Suppressor macrophage (primary cell): Measurements from ENCODE around the gene UTP18.
"Not testable (repeated sequence)": the region's sequence is repeated elsewhere in the genome, so short reads cannot be mapped to it uniquely, and the experiment has no call there.

Source experiments
- DNase-seq, 4 experiments: peaks; one replicate each; pipeline ENCODE4 v3.0.0-alpha.2; 2020 to 2022

UTP18 gene

DNA sequence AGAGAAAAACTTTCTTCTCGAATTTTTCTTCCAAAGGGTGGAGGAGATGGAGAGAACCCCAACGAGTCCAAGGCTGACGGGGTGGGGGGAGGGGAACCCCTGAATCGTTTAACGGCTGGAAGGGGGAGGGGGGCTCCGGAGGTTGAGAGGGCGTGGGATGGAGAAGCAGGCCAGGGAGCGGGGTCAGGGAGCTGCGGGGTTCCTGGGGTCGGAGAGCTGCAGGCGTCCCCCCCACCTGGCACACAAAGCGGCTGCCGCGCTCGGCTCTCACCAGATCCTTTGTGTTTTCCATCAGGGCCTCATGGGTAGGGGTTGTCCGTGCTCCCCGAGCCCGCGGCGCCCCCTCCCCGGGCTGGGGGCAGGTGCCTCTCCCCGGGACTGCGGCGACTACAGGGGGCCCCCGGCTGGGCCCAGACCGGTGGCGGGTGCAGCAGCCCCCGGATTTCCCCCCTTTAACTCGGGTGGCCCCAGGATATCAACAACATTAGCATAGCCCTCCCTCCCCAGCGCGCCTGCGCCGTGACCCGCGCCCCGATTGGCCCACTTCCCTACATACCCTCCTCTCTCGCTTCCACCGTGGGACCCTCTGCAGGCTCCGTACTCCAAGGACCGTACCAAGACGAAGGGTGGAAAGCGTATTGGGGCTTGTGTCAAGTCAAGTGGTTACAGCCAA, 646 bp upstream of the UTP18 start, which contains the start of gene MBTD1:
MBTD1 (minus strand) TSS at position 486 of the 673 bp plus-strand sequence. CDS start 34,888 bp downstream, outside the sequence.
- peak; percentile 93 to 98 (median 97) for DNase-seq

DNA sequence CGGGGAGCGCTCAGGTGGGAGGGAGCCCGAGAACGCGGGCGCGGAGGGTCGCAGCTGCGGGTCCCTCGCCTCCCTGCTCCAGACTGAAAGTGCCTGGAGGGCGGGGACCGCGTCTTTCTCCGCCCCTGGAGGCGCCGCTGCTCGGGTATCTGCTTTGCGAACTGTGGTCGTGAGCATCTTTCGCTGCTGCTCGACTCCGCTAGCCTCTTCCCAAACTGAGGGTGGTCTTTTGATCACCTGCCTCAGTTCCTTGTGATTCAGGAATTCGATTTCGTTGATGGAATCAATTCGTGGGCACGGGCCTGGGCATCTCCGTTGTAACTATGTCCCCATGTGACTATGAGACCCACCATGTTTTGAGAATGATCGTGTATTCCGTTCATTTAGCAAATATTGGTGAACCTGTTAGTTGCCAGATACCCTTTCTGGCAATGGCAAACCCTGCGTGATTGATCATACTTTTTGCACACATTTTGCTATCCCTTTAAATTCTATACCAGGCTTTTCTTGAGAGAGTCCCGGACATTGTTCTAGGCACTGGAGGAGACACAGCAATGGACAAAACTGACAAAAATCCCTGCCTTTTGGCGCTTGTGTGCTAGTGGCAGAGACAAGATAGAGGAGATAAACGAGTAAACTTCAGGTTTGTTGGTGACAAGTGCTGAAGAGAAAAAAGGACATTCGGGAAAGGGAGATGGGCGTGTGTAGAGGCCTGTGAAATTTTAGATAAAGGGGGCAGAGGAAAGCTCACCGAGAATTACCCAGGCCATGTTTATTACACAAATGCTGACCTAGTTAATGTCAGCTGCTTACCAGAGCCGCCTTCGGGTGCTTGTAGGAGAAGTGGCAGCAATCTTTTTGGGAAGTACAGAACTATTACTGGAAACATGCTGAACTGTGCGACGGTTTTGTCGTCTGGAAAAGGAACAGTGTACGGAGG, 948 bp downstream of the UTP18 start:
- peak; percentile 85 to 94 (median 90) for DNase-seq

DNA sequence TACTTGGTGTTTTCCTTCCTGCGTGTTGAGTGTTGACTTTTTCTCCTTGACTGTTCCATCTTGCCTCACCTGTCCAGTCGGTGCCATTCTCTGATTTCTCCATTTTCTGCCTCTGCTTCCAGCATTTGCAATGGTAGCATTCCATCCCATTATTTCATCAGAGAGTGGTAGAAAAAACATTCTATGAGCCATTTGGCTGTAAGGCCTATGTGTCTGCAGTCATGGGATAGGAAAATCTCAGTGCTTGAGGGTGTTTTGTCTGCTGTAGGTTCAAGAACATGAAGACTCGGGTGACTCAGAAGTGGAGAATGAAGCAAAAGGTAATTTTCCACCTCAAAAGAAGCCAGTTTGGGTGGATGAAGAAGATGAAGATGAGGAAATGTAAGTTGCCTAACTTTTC, 2.7 kb downstream of the UTP18 start:
- DNase-seq: peak in 2 of 4 experiments; percentile 10 to 31

DNA sequence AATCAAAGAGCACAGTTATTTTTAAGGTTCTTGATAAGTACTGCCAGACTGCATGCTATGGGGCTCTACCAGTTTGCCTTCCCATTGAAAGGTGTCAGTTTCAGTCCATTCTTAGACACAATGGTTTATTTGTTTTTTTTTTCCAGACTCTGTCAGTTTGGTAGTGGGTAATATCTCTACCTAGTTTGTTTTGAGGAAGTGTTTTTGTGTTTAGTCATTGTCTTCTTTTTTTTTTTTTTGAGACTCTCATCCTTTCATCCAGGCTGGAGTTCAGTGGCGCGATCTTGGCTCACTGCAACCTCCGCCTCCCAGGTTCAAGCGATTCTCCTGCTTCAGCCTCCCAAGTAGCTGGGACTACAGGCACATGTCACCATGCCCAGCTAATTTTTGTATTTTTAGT, 4.1 kb downstream of the UTP18 start:
- not testable (repeated sequence) for DNase-seq

DNA sequence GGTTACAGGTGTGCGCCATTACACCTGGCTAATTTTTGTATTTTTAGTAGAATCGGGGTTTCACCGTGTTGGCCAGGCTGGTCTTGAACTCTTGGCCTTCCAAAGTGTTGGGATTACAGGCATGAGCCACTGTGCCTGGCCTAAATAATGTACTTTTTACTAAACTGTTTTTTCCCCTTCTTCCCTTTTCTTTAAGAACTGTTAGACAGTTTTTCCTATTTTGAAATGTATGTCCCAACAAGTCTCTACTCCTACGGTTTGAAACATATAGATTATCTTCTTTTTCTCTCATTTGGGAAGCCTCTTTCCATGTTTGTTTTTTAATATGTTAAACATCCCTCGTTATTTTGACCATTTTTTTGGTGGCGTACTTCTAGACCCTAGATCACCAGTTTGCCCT, 9.6 kb downstream of the UTP18 start:
- DNase-seq: peak in 2 of 4 experiments; percentile 31 to 35

DNA sequence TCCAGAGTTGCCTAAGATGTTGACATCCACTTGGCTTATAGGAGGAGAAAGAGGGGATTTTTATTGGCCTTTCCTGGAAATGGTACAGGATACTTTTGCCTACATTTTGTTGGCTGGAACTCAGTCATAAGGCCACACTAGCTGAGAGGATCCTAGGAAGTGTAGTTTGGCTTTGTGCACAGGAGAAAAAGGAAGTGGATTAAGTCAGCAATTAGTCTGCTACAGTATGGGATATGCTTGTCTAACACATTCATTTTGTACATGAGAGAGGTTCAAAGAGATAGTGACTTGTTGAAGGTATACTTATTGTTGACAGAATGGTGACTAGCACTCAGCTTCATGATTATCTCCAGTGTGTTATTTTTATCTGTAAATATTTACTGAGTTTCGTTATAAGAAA, 10.3 kb downstream of the UTP18 start:
- DNase-seq: peak; percentile 15 to 55 (median 32)

DNA sequence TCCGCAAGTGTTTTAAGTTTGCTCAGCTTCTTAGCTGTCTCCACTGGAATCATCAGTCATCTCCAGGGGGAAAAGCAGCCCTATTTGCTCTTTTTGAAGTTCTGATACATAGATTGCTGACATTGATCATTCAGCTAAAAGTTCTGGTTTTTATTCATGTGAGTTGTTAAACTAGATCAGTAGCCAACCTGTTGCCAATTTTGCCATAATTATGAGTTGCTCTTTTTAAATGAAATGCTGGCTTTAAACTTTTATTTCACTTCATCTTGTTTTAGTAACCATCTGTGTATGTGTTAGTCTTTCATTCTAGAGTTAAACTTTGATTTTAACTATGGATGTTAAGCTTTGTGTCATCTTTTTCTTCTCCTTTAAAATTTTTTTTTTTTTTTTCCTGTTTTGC, 12.5 kb downstream of the UTP18 start:
- no peak for DNase-seq

DNA sequence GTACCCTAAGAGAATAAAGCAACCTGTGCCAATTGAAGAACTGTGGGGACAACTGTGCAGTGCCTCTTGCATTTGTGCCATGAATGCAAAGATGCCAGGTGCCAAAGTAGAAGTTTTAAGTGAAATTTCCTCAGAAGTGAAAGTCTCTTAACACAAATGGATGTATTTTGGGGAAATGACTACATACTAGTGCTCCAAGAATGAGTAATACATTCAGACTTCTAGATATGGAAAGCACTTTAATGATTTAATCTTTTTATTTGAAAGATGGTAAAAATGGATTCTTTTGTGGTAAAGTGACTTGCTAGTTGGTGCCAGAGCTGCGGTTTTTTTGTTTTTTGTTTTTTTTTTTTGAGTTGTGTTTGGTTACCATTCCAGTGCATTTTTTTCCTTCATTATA, 15.0 kb downstream of the UTP18 start:
- DNase-seq: peak in 2 of 4 experiments; percentile 22 to 24

DNA sequence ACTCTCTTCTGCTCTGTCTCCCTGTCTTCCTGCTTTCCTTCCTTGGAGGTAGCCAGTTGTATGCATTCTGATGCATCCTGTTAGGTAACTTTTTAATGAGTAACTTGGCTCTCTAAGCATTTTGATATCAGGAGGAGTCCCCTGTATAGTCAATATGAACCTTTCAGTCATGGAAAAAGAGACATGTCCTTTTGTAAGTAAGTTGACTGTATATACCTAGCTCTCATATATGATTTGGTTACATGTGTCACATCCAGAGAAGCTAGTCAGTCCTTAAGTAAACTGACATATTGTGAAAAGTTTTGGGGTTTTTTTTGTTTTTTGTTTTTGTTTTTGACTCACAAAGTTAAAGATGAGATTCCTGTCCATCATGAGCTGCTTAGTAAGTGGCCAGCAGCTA, 18.8 kb downstream of the UTP18 start:
- no peak for DNase-seq

DNA sequence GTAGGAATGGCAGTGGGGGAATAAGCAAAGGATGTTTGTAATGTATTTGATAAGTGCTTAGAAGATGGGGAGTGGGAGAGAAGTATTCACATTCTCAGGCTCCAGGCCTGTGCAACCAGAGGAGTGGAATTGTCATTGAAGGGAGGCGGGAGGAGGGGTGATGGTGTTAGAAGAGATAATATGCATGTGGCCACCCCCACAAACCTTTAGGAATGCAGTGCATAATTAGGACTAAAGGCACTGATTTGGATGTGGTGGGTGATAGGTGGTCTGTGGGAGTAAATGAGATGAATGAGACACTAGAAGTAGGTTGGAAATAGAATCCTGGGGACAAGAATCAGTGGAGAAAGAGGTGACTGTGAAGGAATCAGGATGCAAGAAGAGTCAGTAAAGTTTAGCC, 27.1 kb downstream of the UTP18 start:
- no peak for DNase-seq

DNA sequence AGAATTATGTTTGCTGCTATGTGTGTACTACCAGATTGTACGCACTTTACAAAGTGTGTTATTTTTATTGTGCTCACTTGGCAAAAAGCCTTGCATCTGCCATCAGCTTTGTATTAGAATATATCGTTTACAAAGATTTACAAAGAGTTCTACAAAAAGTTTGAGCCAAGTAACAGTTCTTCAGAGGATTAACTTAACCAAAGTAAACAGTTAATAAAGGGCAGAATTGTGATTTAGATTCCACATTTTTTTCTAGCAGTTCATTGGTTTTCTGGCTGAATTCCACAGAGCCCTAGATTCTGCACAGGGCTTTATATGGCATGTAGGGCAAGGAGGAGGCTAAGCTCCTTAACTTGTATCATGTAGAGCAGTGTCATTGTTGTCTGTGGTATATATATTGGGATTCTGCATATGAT, 29.4 kb downstream of the UTP18 start:
- DNase-seq: no peak

DNA sequence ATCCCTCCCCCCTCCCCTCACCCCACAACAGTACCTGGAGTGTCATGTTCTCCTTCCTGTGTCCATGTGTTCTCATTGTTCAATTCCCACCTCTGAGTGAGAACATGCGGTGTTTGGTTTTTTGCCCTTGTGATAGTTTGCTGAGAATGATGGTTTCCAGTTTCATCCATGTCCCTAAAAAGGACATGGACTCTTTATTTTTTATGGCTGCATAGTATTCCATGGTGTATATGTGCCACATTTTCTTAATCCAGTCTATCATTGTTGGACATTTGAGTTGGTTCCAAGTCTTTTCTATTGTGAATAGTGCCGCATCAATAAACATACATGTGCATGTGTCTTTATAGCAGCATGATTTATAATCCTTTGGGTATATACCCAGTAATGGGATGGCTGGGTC, 34.0 kb downstream of the UTP18 start:
- not testable (repeated sequence) for DNase-seq

DNA sequence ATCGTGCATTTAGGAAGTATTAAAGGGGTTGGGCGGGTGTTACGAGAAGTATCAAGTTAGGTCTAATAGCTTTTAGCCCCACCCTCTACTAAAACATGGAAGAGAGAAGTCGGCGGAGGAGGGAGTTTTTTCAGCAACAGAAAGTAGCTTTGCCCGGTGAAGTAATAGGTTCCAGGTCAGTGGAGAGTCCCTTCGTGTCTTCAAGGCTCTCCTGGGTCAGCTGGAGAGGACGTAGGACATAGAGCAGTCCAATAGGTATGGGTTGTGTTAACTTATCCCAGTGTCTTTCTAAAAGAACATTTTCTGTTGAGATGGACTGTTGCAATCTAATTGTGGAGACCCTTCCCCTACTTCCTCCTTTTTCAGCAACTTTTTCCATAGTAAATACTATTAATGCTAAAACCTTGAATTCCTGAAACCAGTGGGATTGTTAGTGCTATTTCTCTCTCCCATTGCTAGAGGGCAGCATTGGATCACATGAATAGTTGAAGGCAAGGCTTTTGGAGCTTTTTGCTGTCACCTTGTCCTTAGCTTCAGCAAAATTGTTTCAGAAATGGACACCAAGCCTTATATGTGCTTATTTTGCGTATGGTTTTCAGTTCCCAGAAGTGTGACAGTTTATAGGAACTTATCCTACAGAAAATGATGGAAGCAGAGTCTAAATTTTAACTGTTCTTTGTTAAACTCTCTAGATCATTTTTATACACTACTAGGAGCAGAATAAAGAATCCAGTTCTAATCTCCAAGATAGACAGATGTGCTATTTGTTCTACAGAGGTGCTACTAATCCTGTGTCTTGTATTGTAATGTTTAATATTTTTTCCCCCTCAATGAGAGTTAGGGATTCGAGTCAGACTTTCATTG, 38.4 kb downstream of the UTP18 start:
- peak; percentile 11 to 54 (median 26) for DNase-seq

DNA sequence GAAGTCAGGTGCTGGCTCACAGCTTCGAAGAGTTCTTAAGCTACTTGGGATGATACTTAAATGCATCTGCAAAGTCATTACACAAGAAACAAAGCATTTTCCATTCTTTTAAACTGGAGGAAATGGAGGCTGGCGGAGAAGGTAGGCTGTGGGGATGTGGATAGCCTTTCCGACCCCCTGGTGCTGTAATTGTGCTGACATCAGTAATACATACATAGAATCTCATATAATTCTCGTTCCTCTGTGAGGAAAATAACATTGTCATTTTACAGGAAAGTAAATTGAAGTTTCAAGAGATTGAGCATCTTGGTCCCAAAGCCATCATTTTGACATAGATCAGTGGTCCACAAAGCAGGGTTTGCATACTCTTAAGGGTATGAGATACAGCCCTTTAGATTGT, 39.5 kb downstream of the UTP18 start:
- DNase-seq: no peak

DNA sequence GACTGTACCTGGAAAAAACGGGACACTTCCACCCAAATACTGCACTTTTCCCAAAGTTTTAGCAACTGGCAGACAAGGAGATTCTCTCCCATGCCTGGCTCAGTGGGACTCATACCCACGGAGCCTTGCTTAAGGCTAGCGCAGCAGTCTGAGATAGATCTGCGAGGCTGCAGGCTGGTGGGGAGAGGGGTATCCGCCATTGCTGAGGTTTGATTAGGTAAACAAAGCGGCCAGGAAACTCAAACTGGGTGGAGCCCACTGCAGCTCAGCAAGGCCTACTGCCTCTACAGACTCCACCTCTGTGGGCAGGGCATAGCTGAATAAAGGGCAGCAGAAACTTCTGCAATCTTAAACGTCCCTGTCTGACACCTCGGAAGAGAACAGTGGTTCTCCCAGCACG, 44.8 kb downstream of the UTP18 start:
- DNase-seq: no peak

DNA sequence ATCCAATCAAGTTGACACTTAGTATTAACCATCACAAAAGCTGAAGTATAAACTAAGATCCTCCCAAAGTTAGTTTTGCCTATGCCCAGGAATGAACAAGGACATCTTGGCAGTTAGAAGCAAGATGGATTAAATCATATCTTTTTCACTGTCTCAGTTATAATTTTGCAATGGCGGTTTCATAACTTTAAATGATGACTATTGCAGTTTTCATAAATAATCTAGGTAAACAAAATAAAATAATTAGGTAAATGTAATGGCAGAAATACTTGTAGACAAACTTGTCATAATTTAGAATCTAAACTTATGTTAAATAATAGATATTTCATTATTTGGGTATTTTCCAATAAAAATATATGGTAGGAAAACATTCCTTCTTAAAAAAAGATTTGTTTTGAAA, 51.7 kb downstream of the UTP18 start:
- DNase-seq: not testable (repeated sequence)

DNA sequence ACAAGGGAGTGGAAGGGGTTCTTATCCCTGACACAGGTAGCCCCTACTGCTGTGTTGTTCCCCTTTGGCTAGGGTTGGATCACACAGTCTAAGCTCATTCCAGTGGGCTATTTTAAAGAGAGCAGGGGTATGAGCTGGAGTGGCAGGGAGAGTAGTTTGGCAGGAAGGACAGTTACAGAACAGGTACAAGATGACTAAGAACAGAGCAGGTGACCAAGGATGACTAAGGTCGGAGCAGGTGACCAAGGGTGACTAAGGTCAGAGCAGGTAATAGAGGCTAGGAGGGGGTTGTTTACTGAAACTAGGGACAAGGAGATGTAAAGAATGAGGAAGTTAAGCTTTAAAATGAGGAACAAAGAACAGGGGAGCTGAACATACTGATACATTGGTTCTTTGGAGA, 58.8 kb downstream of the UTP18 start:
- DNase-seq: peak in 1 of 4 experiments; percentile 10

DNA sequence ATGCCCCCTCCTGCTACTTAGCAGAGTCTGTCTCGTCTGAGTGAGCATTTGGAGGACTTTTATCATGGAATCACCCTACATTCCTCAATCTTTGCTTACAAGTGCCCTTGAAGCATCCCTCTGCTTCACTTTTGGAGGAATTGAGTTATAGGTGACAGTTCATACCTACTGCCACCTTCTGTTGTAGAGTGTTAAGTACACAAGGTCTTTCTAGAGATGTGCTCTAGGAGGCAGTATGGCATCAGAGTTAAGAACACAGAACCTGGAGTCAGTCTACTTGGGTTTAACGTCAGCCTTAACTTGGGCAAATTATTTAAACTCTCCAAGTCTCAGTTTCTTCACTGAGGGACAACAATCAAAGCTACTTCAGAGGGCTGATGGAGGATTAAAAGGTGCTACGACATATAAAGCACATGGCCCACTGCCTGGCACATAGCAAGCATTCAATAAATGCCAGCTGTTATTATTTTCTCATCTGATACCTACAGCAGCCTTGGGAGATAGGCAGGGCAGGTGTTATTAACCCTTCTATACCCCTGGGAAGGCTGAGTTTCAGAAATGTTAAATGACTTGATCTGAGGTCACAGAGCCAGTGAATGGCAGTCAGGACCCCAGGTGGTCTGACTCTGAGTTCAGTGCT, 62.2 kb downstream of the UTP18 start:
- DNase-seq: peak in 3 of 4 experiments; percentile 4 to 29 (median 28)

DNA sequence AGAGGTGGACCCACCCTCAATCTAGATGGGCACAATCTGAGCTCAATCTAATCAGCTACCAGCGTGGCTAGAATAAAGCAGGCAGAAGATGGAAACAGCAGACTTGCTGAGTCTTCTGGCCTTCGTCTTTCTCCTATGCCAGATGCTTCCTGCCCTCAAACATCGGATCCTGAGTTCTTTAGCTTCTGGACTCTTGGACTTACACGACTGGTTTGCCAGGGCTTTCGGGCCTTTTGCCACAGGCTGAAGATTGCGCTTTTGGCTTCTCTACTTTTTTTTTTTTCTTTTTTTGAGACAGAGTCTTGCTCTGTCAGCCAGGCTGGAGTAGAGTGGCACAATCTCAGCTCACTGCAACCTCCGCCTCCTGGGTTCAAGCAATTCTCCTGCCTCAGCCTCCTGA, 65.1 kb downstream of the UTP18 start:
- no peak for DNase-seq

DNA sequence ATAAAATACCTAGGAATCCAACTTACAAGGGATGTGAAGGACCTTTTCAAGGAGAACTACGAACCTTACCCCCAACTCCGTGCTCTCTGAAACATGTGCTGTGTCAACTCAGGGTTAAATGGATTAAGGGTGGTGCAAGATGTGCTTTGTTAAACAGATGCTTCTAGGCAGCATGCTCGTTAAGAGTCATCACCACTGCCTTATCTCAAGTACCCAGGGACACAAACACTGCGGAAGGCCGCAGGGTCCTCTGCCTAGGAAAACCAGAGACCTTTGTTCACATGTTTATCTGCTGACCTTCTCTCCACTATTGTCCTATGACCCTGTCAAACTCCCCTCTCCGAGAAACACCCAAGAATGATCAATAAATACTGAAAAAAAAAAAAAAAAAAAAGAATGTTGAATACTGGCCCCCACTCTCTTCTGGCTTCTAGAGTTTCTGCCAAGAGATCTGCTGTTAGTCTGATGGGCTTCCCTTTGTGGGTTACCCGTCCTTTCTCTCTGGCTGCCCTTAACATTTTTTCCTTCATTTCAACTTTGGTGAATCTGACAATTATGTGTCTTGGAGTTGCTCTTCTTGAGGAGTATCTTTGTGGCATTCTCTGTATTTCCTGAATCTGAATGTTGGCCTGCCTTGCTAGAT, 70.6 kb downstream of the UTP18 start:
- DNase-seq: not testable (repeated sequence)

DNA sequence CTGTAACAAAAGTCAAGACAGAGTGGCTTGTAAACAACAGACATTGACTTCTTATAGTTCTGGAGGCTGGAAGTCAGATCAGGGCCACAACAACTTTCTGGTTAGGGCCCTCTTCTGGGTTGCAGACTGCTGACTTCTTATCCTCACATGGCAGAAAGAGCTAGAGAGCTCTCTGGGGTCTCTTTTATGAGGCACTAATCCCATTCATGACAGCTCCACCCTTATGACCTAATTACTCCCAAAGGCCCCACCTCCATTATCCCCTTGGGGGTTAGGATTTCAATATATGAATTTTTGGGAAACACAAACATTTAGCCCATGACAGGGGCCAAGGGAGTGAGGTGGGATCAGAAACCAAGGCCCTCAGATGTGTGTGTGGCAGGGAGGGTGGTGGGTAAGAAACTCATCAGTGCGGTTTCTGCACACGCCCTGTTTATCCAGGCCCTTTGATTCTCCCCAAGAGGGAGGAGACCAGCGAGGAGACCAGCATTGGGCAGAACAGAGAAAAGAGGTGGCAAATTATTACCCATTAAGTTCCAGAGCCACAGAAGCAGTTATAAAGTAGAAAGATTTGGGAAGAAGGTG, 74.8 kb downstream of the UTP18 start:
- DNase-seq: no peak
